Activated CD4-positive, alpha-beta T cell treated with anti-CD3 and anti-CD28 coated beads, Interleukin-10, Interleukin-2, amounts not matched to agents 100 ng/mL and 50 ng/mL, durations not matched to agents 16 hours and 8 hours (primary cell): ENCODE results near the gene HNRNPM.
"Not testable (repeated sequence)": the region's sequence is repeated elsewhere in the genome, so short reads cannot be mapped to it uniquely, and the experiment has no call there.

ENCODE experiments used
- DNase-seq: peaks from one replicate; pipeline ENCODE4 v3.0.0-alpha.2; 2020

Gene HNRNPM

GRCh38 chr19:8444677-8445487, at the start of gene HNRNPM:
Gene HNRNPM, plus strand, starts transcription at chr19:8444975. Its CDS starts 24 bp downstream, at chr19:8444999.
- peak; percentile 100 for DNase-seq

GRCh38 chr19:8395621-8396082, 49.1 kb upstream of the HNRNPM start:
- DNase-seq: no peak

GRCh38 chr19:8396185-8396562, 48.6 kb upstream of the HNRNPM start:
- DNase-seq: no peak

GRCh38 chr19:8396563-8397203, 48.1 kb upstream of the HNRNPM start:
- DNase-seq: peak; percentile 70

GRCh38 chr19:8397271-8397670, 47.5 kb upstream of the HNRNPM start:
- no peak for DNase-seq

- DNase-seq: no peak
Measured at GRCh38 chr19:8397746-8398310, 46.9 kb upstream of the HNRNPM start.

- no peak for DNase-seq
Measured at GRCh38 chr19:8398311-8398771, 46.4 kb upstream of the HNRNPM start.

- DNase-seq: no peak
Measured at GRCh38 chr19:8399681-8400188, 45.0 kb upstream of the HNRNPM start.

GRCh38 chr19:8401981-8402411, 42.8 kb upstream of the HNRNPM start:
- DNase-seq: no peak

GRCh38 chr19:8403098-8403819, 41.5 kb upstream of the HNRNPM start:
- no peak for DNase-seq

GRCh38 chr19:8403820-8404109, 41.0 kb upstream of the HNRNPM start:
- DNase-seq: no peak

- DNase-seq: no peak
Measured at GRCh38 chr19:8404391-8405151, 40.2 kb upstream of the HNRNPM start.

- not testable (repeated sequence) for DNase-seq
Measured at GRCh38 chr19:8410718-8411117, 34.1 kb upstream of the HNRNPM start.

- peak; percentile 98 for DNase-seq
Measured at GRCh38 chr19:8412783-8413628, 31.8 kb upstream of the HNRNPM start, which contains the start of gene MARCHF2. Gene MARCHF2, plus strand, starts transcription at chr19:8413305. Its CDS starts 8,536 bp downstream, at chr19:8421841.

GRCh38 chr19:8413629-8413995, 31.2 kb upstream of the HNRNPM start:
- DNase-seq: no peak

GRCh38 chr19:8416796-8417195, 28.0 kb upstream of the HNRNPM start:
- no peak for DNase-seq

GRCh38 chr19:8421484-8422461, 23.0 kb upstream of the HNRNPM start:
- no peak for DNase-seq

- peak; percentile 18 for DNase-seq
Measured at GRCh38 chr19:8423817-8424223, 21.0 kb upstream of the HNRNPM start.

- DNase-seq: not testable (repeated sequence)
Measured at GRCh38 chr19:8425331-8425730, 19.4 kb upstream of the HNRNPM start.

GRCh38 chr19:8426283-8426682, 18.5 kb upstream of the HNRNPM start:
- no peak for DNase-seq
